Gastroesophageal sphincter (tissue), 3 donors: ENCODE data around the gene RPTOR.

ENCODE experiments used
- EP300 ChIP-seq: sonication (generic); formaldehyde crosslinking; IDR thresholded peaks from one replicate; pipeline ENCODE4 v1.6.1; 2017; ENCODE audit warnings: antibody characterized with exemption, mild to moderate bottlenecking
- POLR2A ChIP-seq, 2 donors: fragments of 450-650 bp; IDR thresholded peaks; one replicate each; pipeline ENCODE4 v1.6.1; 2017; ENCODE audit warnings: antibody characterized with exemption in 2 of 2, mild to moderate bottlenecking in 2 of 2, moderate library complexity in 1 of 2
- TF ChIP-seq, protein P1 (sequence below), 4 experiments: fragments of 200-600 bp in 2 of 4; fragments of 450-650 bp in 2 of 4; sonication (generic) in 1 of 4; IDR thresholded peaks; one replicate each; pipeline ENCODE4 v1.5.1; 2017 to 2019; ENCODE audit warnings: antibody characterized with exemption in 4 of 4, mild to moderate bottlenecking in 2 of 4, moderate library complexity in 2 of 4

DNA sequence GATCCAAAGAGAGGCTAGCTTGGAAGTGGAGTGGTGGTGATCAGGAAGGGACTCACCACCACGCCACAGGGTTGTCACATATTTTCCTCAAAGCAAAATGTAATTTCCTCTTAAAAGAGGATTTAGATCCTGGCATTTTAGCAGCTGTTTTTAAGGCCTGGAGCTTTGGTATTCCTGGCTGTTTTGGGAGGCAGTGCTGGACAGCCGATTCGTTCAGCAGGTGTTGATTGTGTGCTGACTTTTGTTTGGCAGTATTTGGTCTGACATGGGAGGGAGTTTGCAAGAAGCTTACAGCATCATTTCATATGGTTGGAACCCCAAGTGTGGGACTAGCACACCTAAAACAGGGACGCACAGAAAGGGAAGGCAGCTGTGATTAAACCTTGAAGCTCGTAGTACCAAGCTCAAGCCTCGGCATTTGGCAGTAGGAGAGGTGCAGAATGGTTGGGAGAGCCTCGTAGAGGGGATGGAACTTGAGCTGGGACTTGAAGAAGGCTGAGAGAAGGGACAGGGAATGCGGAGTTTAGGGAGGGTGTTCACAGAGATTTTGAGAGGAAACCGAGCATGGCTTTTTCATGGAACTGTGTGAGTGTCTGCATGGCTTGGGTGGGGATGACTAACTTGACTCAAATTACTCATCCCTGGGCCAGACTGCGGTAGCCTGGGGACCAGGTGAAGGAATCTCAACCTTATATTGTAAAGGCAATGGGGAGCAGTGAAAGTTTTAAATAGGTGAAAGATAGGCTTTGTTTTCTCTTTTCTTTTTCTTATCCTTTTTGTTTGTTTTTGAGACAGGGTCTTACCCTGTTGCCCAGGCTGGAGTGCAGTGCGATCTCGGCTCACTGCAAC is 52.3 kb downstream of the RPTOR start:
- TF ChIP-seq EP300 (no peak), POLR2A (IDR thresholded peaks at IDR 0.05) (no peak)
- TF ChIP-seq, protein P1, sequence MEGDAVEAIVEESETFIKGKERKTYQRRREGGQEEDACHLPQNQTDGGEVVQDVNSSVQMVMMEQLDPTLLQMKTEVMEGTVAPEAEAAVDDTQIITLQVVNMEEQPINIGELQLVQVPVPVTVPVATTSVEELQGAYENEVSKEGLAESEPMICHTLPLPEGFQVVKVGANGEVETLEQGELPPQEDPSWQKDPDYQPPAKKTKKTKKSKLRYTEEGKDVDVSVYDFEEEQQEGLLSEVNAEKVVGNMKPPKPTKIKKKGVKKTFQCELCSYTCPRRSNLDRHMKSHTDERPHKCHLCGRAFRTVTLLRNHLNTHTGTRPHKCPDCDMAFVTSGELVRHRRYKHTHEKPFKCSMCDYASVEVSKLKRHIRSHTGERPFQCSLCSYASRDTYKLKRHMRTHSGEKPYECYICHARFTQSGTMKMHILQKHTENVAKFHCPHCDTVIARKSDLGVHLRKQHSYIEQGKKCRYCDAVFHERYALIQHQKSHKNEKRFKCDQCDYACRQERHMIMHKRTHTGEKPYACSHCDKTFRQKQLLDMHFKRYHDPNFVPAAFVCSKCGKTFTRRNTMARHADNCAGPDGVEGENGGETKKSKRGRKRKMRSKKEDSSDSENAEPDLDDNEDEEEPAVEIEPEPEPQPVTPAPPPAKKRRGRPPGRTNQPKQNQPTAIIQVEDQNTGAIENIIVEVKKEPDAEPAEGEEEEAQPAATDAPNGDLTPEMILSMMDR (IDR thresholded peaks at IDR 0.05) = no peak
